ENCODE data around the gene ADIPOR1.

DNA sequence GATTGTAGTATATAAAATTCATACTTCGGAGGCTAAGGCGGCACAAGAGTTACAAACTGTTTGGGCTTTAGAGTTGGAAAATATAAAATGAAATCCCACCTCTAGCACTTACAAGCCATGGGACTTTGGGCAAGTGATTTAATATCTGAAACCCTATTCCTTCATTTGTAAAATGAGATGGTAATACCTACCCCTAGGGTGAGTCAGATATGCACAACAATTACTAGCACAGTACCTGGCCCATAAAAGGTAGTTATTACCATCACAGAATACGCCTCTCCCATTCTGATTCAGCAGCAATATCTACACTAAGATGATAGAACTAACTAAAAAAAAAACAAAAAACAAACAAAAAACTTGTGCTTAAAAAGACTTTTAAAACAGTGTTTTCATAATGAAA, 34.6 kb downstream of the ADIPOR1 start:
- TF ChIP-seq, protein P1, sequence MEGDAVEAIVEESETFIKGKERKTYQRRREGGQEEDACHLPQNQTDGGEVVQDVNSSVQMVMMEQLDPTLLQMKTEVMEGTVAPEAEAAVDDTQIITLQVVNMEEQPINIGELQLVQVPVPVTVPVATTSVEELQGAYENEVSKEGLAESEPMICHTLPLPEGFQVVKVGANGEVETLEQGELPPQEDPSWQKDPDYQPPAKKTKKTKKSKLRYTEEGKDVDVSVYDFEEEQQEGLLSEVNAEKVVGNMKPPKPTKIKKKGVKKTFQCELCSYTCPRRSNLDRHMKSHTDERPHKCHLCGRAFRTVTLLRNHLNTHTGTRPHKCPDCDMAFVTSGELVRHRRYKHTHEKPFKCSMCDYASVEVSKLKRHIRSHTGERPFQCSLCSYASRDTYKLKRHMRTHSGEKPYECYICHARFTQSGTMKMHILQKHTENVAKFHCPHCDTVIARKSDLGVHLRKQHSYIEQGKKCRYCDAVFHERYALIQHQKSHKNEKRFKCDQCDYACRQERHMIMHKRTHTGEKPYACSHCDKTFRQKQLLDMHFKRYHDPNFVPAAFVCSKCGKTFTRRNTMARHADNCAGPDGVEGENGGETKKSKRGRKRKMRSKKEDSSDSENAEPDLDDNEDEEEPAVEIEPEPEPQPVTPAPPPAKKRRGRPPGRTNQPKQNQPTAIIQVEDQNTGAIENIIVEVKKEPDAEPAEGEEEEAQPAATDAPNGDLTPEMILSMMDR (IDR thresholded peaks at IDR 0.05), result no peak
- TF ChIP-seq POLR2A (IDR thresholded peaks at IDR 0.05), result no peak

Data from uterus (tissue), 2 donors.